HepG2 (cell line): ENCODE data around the gene GREM1. TPM values are rescaled to one million over a fixed set of nuclear protein-coding genes. Genes with fewer than 3 reads are reported as not detected.
A peak's percentile ranks its signal among the peaks of the same experiment; 100 is the strongest.

ENCODE experiments used
- CBX1 ChIP-seq: IDR thresholded peaks from one replicate; pipeline ENCODE4 v1.6.1; 2016; ENCODE audit warnings: antibody characterized with exemption, low read depth
- CREM ChIP-seq, 2 experiments: sonication (generic) in 1 of 2; formaldehyde crosslinking in 1 of 2; IDR thresholded peaks; 2 replicates each; pipeline versions ENCODE4 v1.4.0 to v1.6.1; 2016 to 2020; ENCODE audit warnings: antibody characterized with exemption in 1 of 2, mild to moderate bottlenecking in 1 of 2, missing genetic modification reagents in 1 of 2
- E2F5 ChIP-seq: sonication (generic); formaldehyde crosslinking; conservative IDR thresholded peaks from 2 replicates; pipeline ENCODE4 v1.4.0; 2020; ENCODE audit warnings: missing genetic modification reagents
- FOXP1 ChIP-seq, 2 experiments: fragments of 450-650 bp in 1 of 2; IDR thresholded peaks; 2 replicates each; pipeline ENCODE4 v1.6.1; 2017 to 2018; ENCODE audit warnings: antibody characterized with exemption in 1 of 2
- JUND ChIP-seq: sonication (generic); formaldehyde crosslinking; IDR thresholded peaks from 2 replicates; pipeline ENCODE4 v1.8.0; 2022; ENCODE audit warnings: mild to moderate bottlenecking, missing genetic modification reagents
- KLF15 ChIP-seq: sonication (generic); formaldehyde crosslinking; IDR thresholded peaks from 2 replicates; pipeline ENCODE4 v1.8.1; 2023; ENCODE audit warnings: borderline replicate concordance, mild to moderate bottlenecking, inconsistent platforms, missing genetic modification reagents, mixed read lengths
- NAIF1 ChIP-seq: sonication (generic); formaldehyde crosslinking; IDR thresholded peaks from 2 replicates; pipeline ENCODE4 v1.5.0; 2020; ENCODE audit warnings: mild to moderate bottlenecking, missing genetic modification reagents, borderline replicate concordance
- PATZ1 ChIP-seq: sonication (generic); formaldehyde crosslinking; IDR thresholded peaks from 2 replicates; pipeline ENCODE4 v1.4.0; 2020; ENCODE audit warnings: missing genetic modification reagents
- PCBP2 ChIP-seq: fragments of 200-400 bp; formaldehyde crosslinking; optimal IDR thresholded peaks from 2 replicates; pipeline ENCODE3; 2018; ENCODE audit warnings: low read length, low read depth; ENCODE audit not compliant: poor library complexity, severe bottlenecking
- PHF21A ChIP-seq: sonication (generic); formaldehyde crosslinking; IDR thresholded peaks from 2 replicates; pipeline ENCODE4 v1.5.0; 2020; ENCODE audit warnings: mild to moderate bottlenecking, missing genetic modification reagents
- RAD21 ChIP-seq: fragments of 450-650 bp; formaldehyde crosslinking; IDR thresholded peaks from 2 replicates; pipeline ENCODE4 v1.5.0; 2020; ENCODE audit warnings: mild to moderate bottlenecking
- SOX13 ChIP-seq, 3 experiments: fragments of 450-650 bp in 1 of 3; sonication (generic) in 1 of 3; formaldehyde crosslinking in 1 of 3; IDR thresholded peaks in 2 of 3; conservative IDR thresholded peaks in 1 of 3; 2 replicates each; pipeline versions ENCODE4 v1.5.0 to v1.6.1; 2016 to 2020; ENCODE audit warnings: antibody characterized with exemption in 1 of 3, mild to moderate bottlenecking in 1 of 3, missing compliant biosample characterization in 1 of 3, missing genetic modification reagents in 1 of 3, moderate library complexity in 1 of 3
- SOX5 ChIP-seq: IDR thresholded peaks from 2 replicates; pipeline ENCODE4 v1.6.1; 2016; ENCODE audit warnings: borderline replicate concordance
- U2AF2 ChIP-seq: fragments of 200-400 bp; formaldehyde crosslinking; IDR thresholded peaks from 2 replicates; pipeline ENCODE4 v1.6.1; 2017; ENCODE audit warnings: low read depth, mild to moderate bottlenecking, low read length
- ZBTB43 ChIP-seq: sonication (generic); formaldehyde crosslinking; conservative IDR thresholded peaks from 2 replicates; pipeline ENCODE4 v1.4.0; 2020; ENCODE audit warnings: missing genetic modification reagents
- ZBTB49 ChIP-seq: sonication (generic); formaldehyde crosslinking; IDR thresholded peaks from 2 replicates; pipeline ENCODE4 v1.4.0; 2020; ENCODE audit warnings: missing genetic modification reagents, borderline replicate concordance
- ZNF704 ChIP-seq: sonication (generic); formaldehyde crosslinking; IDR thresholded peaks from 2 replicates; pipeline ENCODE4 v1.8.1; 2023; ENCODE audit warnings: mild to moderate bottlenecking, inconsistent platforms, moderate library complexity, missing genetic modification reagents, borderline replicate concordance
- ZNF709 ChIP-seq: sonication (generic); formaldehyde crosslinking; IDR thresholded peaks from 2 replicates; pipeline ENCODE4 v1.5.0; 2020; ENCODE audit warnings: mild to moderate bottlenecking, missing genetic modification reagents
- ZSCAN29 ChIP-seq: sonication (generic); formaldehyde crosslinking; conservative IDR thresholded peaks from 2 replicates; pipeline ENCODE4 v1.4.0; 2020; ENCODE audit warnings: mild to moderate bottlenecking, missing genetic modification reagents
- ZSCAN9 ChIP-seq: IDR thresholded peaks from 2 replicates; pipeline ENCODE4 v1.6.1; 2016; ENCODE audit warnings: borderline replicate concordance
- polyA plus RNA-seq, 8 experiments: library from polyadenylated mRNA; depleted of rRNA in 3 of 8; stranded (reverse) in 7 of 8; unstranded in 1 of 8; fragments of >200 nt; fragmentation: Illumina TruSeq in 4 of 8; extraction: Trizol in 4 of 8; gene quantifications; 2 replicates each; pipeline versions ENCODE4 v1.2.1 to v1.2.3, GENCODE V29; 2011 to 2016; ENCODE audit warnings: low read depth in 4 of 8, missing spikeins in 1 of 8, mixed read lengths in 1 of 8; ENCODE audit not compliant: insufficient read depth in 1 of 8
- total RNA-seq, 5 experiments: library from RNA; depleted of rRNA; stranded (reverse); fragments of >200 nt; fragmentation: Illumina TruSeq; extraction: Trizol; gene quantifications; 2 replicates each; pipeline ENCODE4 v1.2.3, GENCODE V29; 2016; ENCODE audit warnings: low read depth in 1 of 5

The GREM1 gene
- total and polyA plus RNA-seq, 2 of the 13 experiments (the other 11 are each of a cell fraction or from before 2014, with no cell fraction given): 0.02 to 0.08 TPM

- TF ChIP-seq ZNF704 (CRISPR knock-in tag): no peak
- TF ChIP-seq ZSCAN29: no peak
- no peak for TF ChIP-seq ZNF709
- no peak for TF ChIP-seq E2F5 (CRISPR knock-in tag)
- TF ChIP-seq U2AF2: no peak
- no peak for TF ChIP-seq CBX1
- TF ChIP-seq ZSCAN9 (CRISPR knock-in tag): no peak
- no peak for TF ChIP-seq KLF15 (CRISPR knock-in tag)
- TF ChIP-seq ZBTB43 (CRISPR knock-in tag): peak; percentile 56; the same call in 1 of the 2 replicates
- peak; percentile 30; the same call in 1 of the 2 replicates for TF ChIP-seq CREM (IDR thresholded peaks at IDR 0.05)
- no peak for TF ChIP-seq CREM (CRISPR knock-in tag; IDR thresholded peaks at IDR 0.05)
- TF ChIP-seq PCBP2: no peak
- no peak for TF ChIP-seq ZBTB49 (CRISPR knock-in tag)
- TF ChIP-seq FOXP1 (IDR thresholded peaks at IDR 0.05): no peak
- TF ChIP-seq FOXP1 (CRISPR knock-in tag; IDR thresholded peaks at IDR 0.05): peak; percentile 74
- TF ChIP-seq JUND (CRISPR knock-in tag): peak; percentile 52; the same call in 1 of the 2 replicates
- no peak; the same call in 1 of the 2 replicates for TF ChIP-seq NAIF1 (CRISPR knock-in tag)
- TF ChIP-seq PATZ1 (CRISPR knock-in tag): peak; percentile 53
- no peak for TF ChIP-seq SOX13 (IDR thresholded peaks at IDR 0.05)
- peak in 1 of 2 experiments; percentile 84; a peak in 2 of 4 replicates for TF ChIP-seq SOX13 (CRISPR knock-in tag; conservative IDR thresholded peaks at IDR 0.05 in 1 of 2, IDR thresholded peaks at IDR 0.05 in 1 of 2)
- no peak for TF ChIP-seq RAD21 (CRISPR knock-in tag)
- peak; percentile 81; the same call in 1 of the 2 replicates for TF ChIP-seq SOX5
- peak; percentile 63; the same call in 1 of the 2 replicates for TF ChIP-seq PHF21A (CRISPR knock-in tag)
These were observed 40.5 kb upstream of the GREM1 start (continued) for GRCh38 chr15:32677238-32677750.
